Left forelimb (tissue), 1 donor: ENCODE results near the gene DIP2C.
"Not testable (repeated sequence)": the region's sequence is repeated elsewhere in the genome, so short reads cannot be mapped to it uniquely, and the experiment has no call there.

Source experiments
- DNase-seq: peaks from one replicate; pipeline ENCODE4 v3.0.0-alpha.2; 2018; ENCODE audit warnings: low spot score

The DIP2C gene

GRCh38 chr10:535952-536351 lies 153.5 kb downstream of the DIP2C start:
- no peak for DNase-seq

GRCh38 chr10:535051-535450 lies 154.4 kb downstream of the DIP2C start:
- DNase-seq: no peak

GRCh38 chr10:534047-534566 lies 155.4 kb downstream of the DIP2C start:
- no peak for DNase-seq

GRCh38 chr10:533611-534010 lies 155.9 kb downstream of the DIP2C start:
- DNase-seq: no peak

GRCh38 chr10:533186-533585 lies 156.3 kb downstream of the DIP2C start:
- no peak for DNase-seq

GRCh38 chr10:532331-532730 lies 157.1 kb downstream of the DIP2C start:
- not testable (repeated sequence) for DNase-seq

GRCh38 chr10:531541-531940 lies 157.9 kb downstream of the DIP2C start:
- DNase-seq: no peak

GRCh38 chr10:530717-531116 lies 158.8 kb downstream of the DIP2C start:
- DNase-seq: no peak

GRCh38 chr10:529468-530230 lies 159.8 kb downstream of the DIP2C start:
- DNase-seq: no peak

GRCh38 chr10:528173-529165 lies 161.0 kb downstream of the DIP2C start:
- DNase-seq: no peak

- no peak for DNase-seq
Measured at GRCh38 chr10:527416-527815, 162.1 kb downstream of the DIP2C start.

- DNase-seq: no peak
Measured at GRCh38 chr10:526651-527312, 162.7 kb downstream of the DIP2C start.

GRCh38 chr10:525565-526315 lies 163.7 kb downstream of the DIP2C start:
- no peak for DNase-seq

- DNase-seq: no peak
Measured at GRCh38 chr10:523925-524324, 165.5 kb downstream of the DIP2C start.

- DNase-seq: no peak
Measured at GRCh38 chr10:522350-522749, 167.1 kb downstream of the DIP2C start.

- DNase-seq: no peak
Measured at GRCh38 chr10:521261-522250, 167.9 kb downstream of the DIP2C start.

- no peak for DNase-seq
Measured at GRCh38 chr10:520402-520787, 169.1 kb downstream of the DIP2C start.

GRCh38 chr10:519716-520401 lies 169.6 kb downstream of the DIP2C start:
- DNase-seq: no peak

- DNase-seq: no peak
Measured at GRCh38 chr10:519055-519715, 170.3 kb downstream of the DIP2C start.
